ENCODE measurements around the gene CITED2.
"Not testable (repeated sequence)": the region's sequence is repeated elsewhere in the genome, so short reads cannot be mapped to it uniquely, and the experiment has no call there.

Gene CITED2

DNA sequence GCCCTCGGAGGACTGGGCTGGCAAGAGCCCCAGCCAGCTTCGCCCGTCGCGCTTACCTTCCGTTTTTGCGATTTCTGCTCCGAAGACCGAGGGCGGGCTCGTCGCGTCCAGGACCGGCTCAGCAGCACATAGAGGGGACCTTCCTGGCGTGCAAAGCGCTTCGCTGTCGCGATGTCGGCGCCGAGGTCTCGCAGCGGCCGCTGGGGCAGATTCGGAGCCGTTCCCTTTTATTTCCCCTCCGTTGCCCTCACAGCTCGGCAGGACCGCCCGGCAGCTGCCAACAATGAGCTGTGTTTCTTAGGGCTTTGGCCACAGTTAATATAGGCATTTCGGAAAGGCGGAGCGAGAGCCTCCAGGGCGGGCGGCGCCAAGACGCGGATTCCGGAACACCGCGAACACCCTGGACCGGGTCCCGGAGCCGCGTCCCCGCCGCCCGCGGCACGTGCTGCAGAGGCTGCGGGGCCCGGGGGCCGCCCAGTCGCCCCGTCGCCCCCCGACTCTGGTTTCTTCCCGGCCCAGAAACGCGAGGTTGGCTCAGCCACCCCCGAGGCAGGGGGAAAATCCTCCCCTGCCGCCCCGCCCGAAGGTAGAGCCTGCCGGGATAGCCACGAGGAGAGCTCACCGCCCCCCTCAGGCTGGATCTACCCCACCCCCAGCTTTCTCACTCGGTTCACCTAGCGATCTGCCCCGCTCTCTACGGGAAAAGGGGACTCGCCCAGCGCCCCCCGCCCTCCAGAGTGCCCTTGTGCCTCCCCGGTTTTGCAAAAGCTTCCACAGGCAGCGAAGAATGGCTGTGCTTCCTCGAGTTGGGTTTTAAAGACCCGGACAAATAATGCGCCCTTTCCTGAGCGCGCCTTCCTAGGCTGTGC lies at the start of gene CITED2:
Gene CITED2 (minus strand): TSS at position 292 of the 869 bp plus-strand sequence. CDS start 704 bp downstream, outside the sequence.
- peak; percentile 96 for DNase-seq

DNA sequence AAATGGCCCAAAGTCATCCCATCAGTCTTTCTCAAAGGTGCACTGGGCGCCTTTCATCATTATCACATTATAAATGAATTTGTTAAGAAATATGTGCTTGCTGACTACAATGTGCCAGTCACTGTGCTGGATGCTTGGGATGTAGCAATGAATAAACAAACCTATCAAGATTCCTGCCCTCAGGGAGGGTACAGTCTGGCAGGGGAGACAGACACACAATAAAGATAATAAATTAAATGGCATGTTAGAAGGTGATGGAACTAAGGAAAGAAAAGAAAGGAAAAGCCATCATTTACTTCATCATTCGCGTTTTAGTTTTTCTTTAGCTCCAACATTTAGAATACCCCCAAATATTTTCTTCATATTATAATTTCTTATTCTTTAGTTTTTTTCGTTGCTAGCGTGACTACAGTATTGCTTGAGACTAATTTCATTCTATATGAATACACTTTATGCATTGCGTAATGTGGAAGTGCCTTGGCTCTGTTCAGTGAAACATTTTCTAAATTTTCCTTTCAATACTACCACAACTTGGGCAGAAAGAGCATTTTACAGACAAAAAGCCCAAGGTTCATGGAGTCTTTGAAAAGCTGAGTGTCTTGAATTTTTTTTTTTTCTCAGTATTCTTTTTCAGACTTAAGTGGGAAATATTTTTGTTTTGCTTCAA lies 48.7 kb upstream of the CITED2 start:
- DNase-seq, result no peak

GRCh38 chr6:139422105-139423036 lies 47.9 kb upstream of the CITED2 start:
- DNase-seq, result no peak

DNA sequence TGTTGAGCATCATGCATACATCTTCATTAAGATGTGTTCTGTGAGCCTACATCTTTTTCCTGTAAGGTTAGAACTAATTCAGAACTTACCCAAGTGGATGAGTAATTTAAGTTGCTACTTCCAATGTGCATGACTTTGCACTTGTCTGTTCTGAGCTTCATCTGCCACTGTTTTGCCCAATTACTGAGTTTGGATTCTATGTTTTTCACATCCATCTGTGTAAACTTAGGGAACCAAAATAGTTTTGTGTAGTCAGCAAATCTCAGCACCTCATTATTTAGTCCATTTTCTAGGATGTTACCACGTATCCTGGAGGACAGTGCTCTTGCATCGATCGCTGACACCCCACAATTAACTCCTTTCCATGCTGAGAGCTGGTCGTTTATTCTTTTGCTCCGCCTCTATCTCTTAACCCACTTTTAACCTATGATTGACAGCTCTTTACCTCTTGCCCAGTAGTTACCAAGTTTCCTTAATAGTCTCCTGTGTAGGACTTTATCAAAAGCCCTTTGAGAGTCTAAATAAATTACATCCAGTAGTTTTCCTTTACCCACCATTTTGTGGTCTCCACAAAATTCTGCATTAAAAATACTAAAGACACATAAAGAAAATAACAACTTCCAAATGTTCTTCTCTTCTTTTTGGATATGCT lies 44.2 kb upstream of the CITED2 start:
- DNase-seq, result no peak

GRCh38 chr6:139416146-139416545 lies 41.7 kb upstream of the CITED2 start:
- DNase-seq, result no peak

- no peak for DNase-seq
These were observed 40.9 kb upstream of the CITED2 start for GRCh38 chr6:139415365-139415764.

GRCh38 chr6:139412103-139412502 lies 37.7 kb upstream of the CITED2 start:
- not testable (repeated sequence) for DNase-seq

DNA sequence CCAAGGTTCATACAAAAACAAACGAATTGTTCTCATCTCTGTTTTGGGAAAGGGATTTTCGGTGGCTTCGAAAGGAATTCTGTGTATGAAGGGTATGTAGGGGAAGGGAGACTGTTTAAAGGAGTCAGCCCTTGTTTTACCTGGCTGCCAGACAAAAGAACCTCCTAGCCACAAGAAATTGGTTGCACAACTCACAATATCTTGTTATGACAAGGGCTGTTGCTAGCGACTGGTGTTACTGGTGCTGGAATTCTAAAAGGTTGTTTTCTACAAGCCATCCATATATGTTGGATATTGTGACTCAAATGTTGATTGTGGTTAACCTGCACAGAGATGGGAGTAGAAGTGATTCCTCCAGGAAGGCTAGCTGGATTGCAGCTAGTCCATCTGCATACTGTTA lies 34.6 kb upstream of the CITED2 start:
- DNase-seq, result no peak

DNA sequence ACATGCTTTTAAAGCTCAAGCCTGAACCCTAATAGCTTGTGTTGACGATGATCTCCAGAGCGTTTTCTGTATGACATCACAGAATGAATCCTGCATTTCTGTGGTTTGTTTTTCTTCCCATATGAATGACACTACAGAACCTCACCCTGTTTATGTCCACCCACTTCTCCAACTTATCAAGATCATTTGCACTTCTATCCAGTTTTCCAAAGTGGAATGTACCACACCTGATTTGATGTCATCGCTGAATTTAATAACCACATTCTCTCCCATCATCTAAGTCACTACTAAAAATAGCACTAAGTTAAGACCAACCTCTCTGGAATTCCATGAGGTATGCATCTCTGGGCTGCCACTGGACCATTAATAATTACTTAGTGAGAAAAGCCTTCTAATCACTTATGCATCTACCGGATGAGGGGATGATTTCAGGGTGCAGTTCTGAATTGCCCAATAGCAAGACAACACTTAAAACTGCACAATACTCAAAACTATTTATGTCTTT lies 33.3 kb upstream of the CITED2 start:
- no peak for DNase-seq

- DNase-seq, result no peak
These were observed 32.3 kb upstream of the CITED2 start for GRCh38 chr6:139406577-139407343.

DNA sequence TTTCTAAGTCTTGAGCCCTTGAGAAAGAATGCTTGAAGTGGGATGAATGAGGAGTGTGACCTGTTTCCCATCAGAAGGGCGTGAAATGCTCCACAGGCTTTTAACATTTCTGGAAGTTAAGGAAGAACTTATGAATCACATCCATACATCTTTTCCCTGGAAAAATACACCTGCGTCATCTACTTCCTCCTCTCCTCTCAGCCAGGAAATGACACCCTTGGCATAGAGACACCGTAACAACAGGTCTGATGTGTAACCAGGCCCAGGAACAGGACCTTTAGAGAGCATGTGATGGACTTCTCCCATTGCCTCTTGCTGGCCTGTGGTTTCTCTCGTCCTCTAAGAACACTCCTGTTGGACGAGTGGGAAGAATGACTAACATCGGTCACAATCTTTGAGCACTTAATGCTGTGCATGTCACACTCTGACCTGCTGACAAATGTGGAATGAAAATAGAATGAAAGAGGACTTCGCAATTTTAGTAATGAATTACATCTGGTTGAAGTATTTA lies 28.5 kb upstream of the CITED2 start:
- DNase-seq, result no peak

DNA sequence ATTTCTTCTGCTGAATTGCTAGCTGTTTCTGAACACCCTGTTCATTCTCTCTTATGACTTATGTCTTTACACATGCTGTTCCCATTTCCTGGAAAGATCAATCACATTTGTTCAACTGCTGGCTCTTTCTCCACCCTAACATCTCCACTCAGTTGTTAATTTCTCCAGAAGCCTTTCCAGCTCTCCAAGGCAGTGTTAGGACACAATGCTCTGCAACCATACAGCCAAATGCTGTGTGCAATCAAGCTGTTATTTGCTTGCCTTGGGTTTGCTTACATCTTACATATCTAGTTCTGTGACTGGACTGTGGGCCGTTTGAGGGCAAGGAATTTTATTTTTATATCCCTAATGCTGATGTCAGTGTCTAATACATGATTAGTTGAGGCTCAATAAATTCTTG lies 24.2 kb upstream of the CITED2 start:
- no peak for DNase-seq

DNA sequence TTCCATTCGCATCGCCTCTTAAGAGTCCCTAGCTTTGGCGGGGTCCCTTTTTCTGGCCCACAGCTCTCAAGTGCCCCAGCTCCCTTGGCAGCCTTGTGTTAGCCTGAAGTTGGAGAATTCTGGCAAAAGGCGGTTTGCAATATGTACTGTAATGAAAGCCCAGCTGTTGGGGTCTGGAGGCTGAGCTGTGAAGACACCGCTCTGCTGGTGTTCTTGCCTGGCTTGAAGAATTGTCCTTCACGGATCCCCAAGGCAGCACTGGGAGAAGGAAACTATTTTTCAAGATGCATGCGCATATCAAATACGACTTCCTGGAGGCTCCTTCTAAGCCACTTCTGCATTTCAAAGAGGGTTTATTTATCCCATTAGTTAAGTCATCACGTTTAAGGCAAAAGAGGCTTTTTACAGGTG lies 21.4 kb upstream of the CITED2 start:
- no peak for DNase-seq

GRCh38 chr6:139395371-139395770 lies 20.9 kb upstream of the CITED2 start:
- DNase-seq, result no peak

DNA sequence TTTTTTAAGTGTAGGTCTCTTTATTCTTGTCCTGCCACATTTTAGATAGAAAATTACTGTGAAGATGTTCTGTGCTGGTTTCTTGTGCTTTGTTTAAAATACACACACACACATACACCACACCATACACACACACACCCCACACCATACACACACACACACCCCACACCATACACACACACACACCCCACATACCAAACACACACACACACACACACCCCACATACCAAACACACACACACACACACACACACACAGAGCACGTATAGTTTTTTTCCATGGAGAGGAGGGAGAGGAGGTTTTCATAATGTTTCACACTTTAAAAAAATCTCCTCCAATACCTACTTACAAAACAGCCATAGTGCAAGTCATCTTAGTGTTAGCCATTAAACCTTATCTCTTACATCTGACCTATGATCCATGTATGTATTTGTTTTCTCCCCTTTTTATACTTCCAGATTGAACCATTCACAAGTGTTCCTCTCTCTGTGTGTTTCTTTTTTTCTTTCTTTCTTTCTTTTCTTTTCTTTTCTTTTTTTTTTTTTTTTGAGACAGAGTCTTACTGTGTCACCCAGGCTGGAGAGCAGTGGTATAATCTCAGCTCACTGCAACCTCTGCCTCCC lies 19.7 kb upstream of the CITED2 start:
- DNase-seq, result no peak

GRCh38 chr6:139392794-139393193 lies 18.3 kb upstream of the CITED2 start:
- DNase-seq, result no peak

DNA sequence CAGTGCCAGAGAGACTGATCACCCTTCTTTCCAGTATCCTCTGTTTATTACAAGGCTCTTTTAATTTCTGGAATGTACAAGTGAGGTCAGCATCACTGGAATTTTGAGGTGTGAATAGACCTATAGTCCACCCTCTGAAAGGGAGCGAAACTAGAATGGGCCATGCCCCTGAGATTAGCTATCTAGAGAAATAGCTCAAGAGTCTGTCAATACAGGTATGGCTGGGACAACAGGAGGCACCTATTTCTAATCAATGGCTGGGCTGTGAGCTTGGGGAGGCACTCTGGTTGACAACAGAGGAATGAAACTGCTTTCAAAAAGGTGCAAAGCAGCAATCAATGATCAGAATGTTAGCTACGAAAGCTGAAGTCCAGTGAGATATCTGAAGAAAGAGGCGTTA lies 17.3 kb upstream of the CITED2 start:
- no peak for DNase-seq

DNA sequence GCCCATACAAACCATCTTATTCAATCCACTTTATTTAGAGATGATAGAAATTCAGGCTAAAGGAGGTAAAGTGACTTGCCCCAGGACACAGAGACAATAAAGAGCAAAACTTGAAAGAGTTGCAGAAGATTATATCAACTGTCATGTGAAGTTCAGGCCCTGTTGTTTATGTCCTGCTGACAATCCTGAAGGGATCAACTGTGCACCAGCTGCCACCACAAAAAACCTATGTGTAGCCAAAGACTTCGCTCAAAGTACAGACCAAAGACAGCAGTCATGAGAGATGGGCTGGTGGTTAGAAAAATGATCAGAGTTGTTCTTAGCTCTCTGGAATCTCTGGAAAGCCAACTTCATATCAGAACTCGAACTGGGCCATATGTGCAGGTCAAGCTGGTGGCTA lies 16.0 kb upstream of the CITED2 start:
- no peak for DNase-seq

DNA sequence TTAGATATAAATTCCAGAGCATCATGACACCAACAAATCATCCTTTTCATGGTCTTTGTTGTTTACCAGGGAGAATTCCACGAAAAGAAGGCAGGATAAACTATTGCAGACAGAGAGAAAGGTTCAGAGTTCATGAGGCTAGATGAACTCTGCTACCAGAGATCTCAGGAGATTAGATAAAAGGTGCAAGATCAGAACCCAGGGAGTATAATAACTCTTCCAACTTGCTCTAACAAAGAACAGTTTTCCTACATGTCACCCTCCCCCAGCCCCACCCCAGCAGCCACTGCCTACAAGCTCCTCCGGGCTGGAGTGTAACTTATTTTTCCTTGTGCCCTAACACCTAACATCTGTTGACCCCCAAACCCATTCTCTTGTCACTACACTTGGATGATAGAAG lies 13.9 kb upstream of the CITED2 start:
- DNase-seq, result no peak

GRCh38 chr6:139386404-139386803 lies 12.0 kb upstream of the CITED2 start:
- DNase-seq, result no peak
